Keratinocyte (primary cell): ENCODE data around the gene CNPPD1. TPM values are rescaled to one million over a fixed set of nuclear protein-coding genes. Genes with fewer than 3 reads are reported as not detected.

Experiments
- DNase-seq: peaks from one replicate; pipeline ENCODE4 v3.0.0-alpha.2; 2011; ENCODE audit warnings: low read depth, missing footprints, low spot score
- FAIRE-seq: peaks from 2 replicates; lab custom pipeline; 2011; peaks lifted over from hg19 to GRCh38; lab: Jason Lieb, UNC
- H2AFZ ChIP-seq: 2 replicates; pipeline ENCODE4 v1.6.0; 2012; ENCODE audit warnings: low read length, control low read depth, inconsistent platforms; ENCODE audit not compliant: control insufficient read depth
- H3K27ac ChIP-seq: 2 replicates; pipeline ENCODE4 v1.5.1; 2011; ENCODE audit warnings: low read length; ENCODE audit not compliant: control insufficient read depth, insufficient read depth
- H3K27me3 ChIP-seq: 3 replicates; pipeline ENCODE4 v1.6.0; 2011; ENCODE audit warnings: low read length; ENCODE audit not compliant: control insufficient read depth, insufficient read depth; ENCODE audit errors: extremely low read depth
- H3K36me3 ChIP-seq, 2 experiments: 2 replicates in 1 of 2; 3 replicates in 1 of 2; pipeline ENCODE4 v1.5.1; 2011; ENCODE audit warnings: low read length in 2 of 2, mild to moderate bottlenecking in 1 of 2; ENCODE audit not compliant: control insufficient read depth in 2 of 2, insufficient read depth in 2 of 2; ENCODE audit errors: extremely low read depth in 1 of 2
- H3K4me1 ChIP-seq: 3 replicates; pipeline ENCODE4 v1.5.1; 2011; ENCODE audit warnings: low read length; ENCODE audit not compliant: control insufficient read depth, insufficient read depth; ENCODE audit errors: extremely low read depth
- H3K4me2 ChIP-seq: 3 replicates; pipeline ENCODE4 v1.6.0; 2011; ENCODE audit warnings: low read depth, low read length; ENCODE audit not compliant: control insufficient read depth, insufficient read depth; ENCODE audit errors: extremely low read depth
- H3K4me3 ChIP-seq, 3 experiments: fragments of 200-600 bp in 1 of 3; sonication (generic) in 1 of 3; 2 replicates in 2 of 3; 3 replicates in 1 of 3; pipeline ENCODE4 v1.5.1; 2011 to 2016; ENCODE audit warnings: low read length in 3 of 3, mild to moderate bottlenecking in 3 of 3, control low read depth in 2 of 3, inconsistent platforms in 1 of 3, low read depth in 1 of 3, mixed read lengths in 1 of 3, mixed run types in 1 of 3, moderate library complexity in 1 of 3; ENCODE audit not compliant: control insufficient read depth in 2 of 3, insufficient read depth in 2 of 3; ENCODE audit errors: extremely low read depth in 1 of 3
- H3K79me2 ChIP-seq: 2 replicates; pipeline ENCODE4 v1.6.0; 2012; ENCODE audit warnings: low read length; ENCODE audit not compliant: control insufficient read depth, insufficient read depth
- H3K9ac ChIP-seq: 3 replicates; pipeline ENCODE4 v1.6.0; 2011; ENCODE audit warnings: low read length; ENCODE audit not compliant: control insufficient read depth, insufficient read depth; ENCODE audit errors: extremely low read depth
- H3K9me1 ChIP-seq: 3 replicates; pipeline ENCODE4 v1.6.0; 2011; ENCODE audit warnings: low read length; ENCODE audit not compliant: control insufficient read depth, insufficient read depth; ENCODE audit errors: extremely low read depth
- H3K9me3 ChIP-seq: 2 replicates; pipeline ENCODE4 v1.5.1; 2012; ENCODE audit warnings: low read depth, low read length; ENCODE audit not compliant: control insufficient read depth
- H4K20me1 ChIP-seq: 3 replicates; pipeline ENCODE4 v1.6.0; 2011; ENCODE audit warnings: low read length; ENCODE audit not compliant: control insufficient read depth, insufficient read depth; ENCODE audit errors: extremely low read depth
- CTCF ChIP-seq, 3 experiments: IDR thresholded peaks in 1 of 3; conservative IDR thresholded peaks in 1 of 3; optimal IDR thresholded peaks in 1 of 3; 2 replicates in 2 of 3; 3 replicates in 1 of 3; pipeline versions ENCODE3 to v1.5.1; 2011; ENCODE audit warnings: low read length in 3 of 3, mild to moderate bottlenecking in 3 of 3, moderate library complexity in 2 of 3, control low read depth in 1 of 3, inconsistent platforms in 1 of 3; ENCODE audit not compliant: insufficient read depth in 2 of 3; ENCODE audit errors: extremely low read depth in 1 of 3
- EZH2 ChIP-seq: IDR thresholded peaks from one replicate; pipeline ENCODE4 v1.6.1; 2012; ENCODE audit warnings: inconsistent platforms, mild to moderate bottlenecking, low read length, moderate library complexity
- dilution Hi-C: fragments of 300-500 bp; cut with MboI; formaldehyde crosslinking; loops from one replicate; pipeline ENCODE4 v1.7.0; 2020; ENCODE audit warnings: low sequenced_read_pairs; ENCODE audit not compliant: extremely low pct_ligation_motif_present
- polyA plus RNA-seq, 5 experiments: library from polyadenylated mRNA; depleted of rRNA in 3 of 5; stranded (reverse) in 3 of 5; stranded (forward) in 1 of 5; unstranded in 1 of 5; fragments of >200 nt; gene quantifications; 1 replicate in 1 of 5; 2 replicates in 3 of 5; 3 replicates in 1 of 5; pipeline versions ENCODE4 v1.2.1 to v1.2.3, GENCODE V29; 2011 to 2012; ENCODE audit warnings: missing spikeins in 2 of 5, low read depth in 1 of 5, low replicate concordance in 1 of 5

CNPPD1 gene
- polyA plus RNA-seq, 1 donor (not counting 4 experiments of a cell fraction or from before 2014, with no cell fraction given): 26.1 TPM

- dilution Hi-C loops: no loop called here
- TF ChIP-seq CTCF (optimal IDR thresholded peaks at IDR 0.05 in 1 of 3, IDR thresholded peaks at IDR 0.05 in 1 of 3, conservative IDR thresholded peaks at IDR 0.05 in 1 of 3; ENCODE audit: extremely low read depth in 1 of 3, insufficient read depth in 2 of 3, low read length in 3 of 3): no peak
- no peak for TF ChIP-seq EZH2
- Histone ChIP-seq H2AFZ (no peak overlapping the region), H3K36me3 (peaks cover 23 to 29% of the 10 kb centered on the region in 2 experiments), H3K79me2 (no peaks in the 10 kb centered on the region), H3K9me3 (no peaks in the 10 kb centered on the region), H3K4me3 (no peak overlapping the region), H3K9ac (no peak overlapping the region), H3K27me3 (no peaks in the 10 kb centered on the region), H3K4me2 (no peak overlapping the region), H3K4me1 (peaks cover 16% of the 10 kb centered on the region), H4K20me1 (no peaks in the 10 kb centered on the region), H3K27ac (no peak overlapping the region), H3K9me1 (no peaks in the 10 kb centered on the region)
- no peak for DNase-seq
- FAIRE-seq: no peak
These were observed 34.2 kb upstream of the CNPPD1 start for GRCh38 chr2:219210886-219211362.

GRCh38 chr2:219210196-219210885 is 33.6 kb upstream of the CNPPD1 start:
- Histone ChIP-seq H3K9ac (no peak overlapping the region), H3K79me2 (no peaks in the 10 kb centered on the region), H3K36me3 (peaks cover 23 to 29% of the 10 kb centered on the region in 2 experiments), H2AFZ (no peak overlapping the region), H3K4me1 (peaks cover 16% of the 10 kb centered on the region), H3K9me3 (no peaks in the 10 kb centered on the region), H4K20me1 (no peaks in the 10 kb centered on the region), H3K9me1 (no peaks in the 10 kb centered on the region), H3K27me3 (no peaks in the 10 kb centered on the region), H3K4me2 (no peak overlapping the region), H3K27ac (no peak overlapping the region), H3K4me3 (no peak overlapping the region)
- TF ChIP-seq CTCF (optimal IDR thresholded peaks at IDR 0.05 in 1 of 3, IDR thresholded peaks at IDR 0.05 in 1 of 3, conservative IDR thresholded peaks at IDR 0.05 in 1 of 3; ENCODE audit: extremely low read depth in 1 of 3, insufficient read depth in 2 of 3, low read length in 3 of 3) (no peak), EZH2 (no peak)
- DNase-seq (no peak), FAIRE-seq (no peak)
- dilution Hi-C loops: no loop called here
